Measurements from ENCODE around the gene BRAF.
"Not testable (repeated sequence)": the region's sequence is repeated elsewhere in the genome, so short reads cannot be mapped to it uniquely, and the experiment has no call there.

BRAF gene

DNA sequence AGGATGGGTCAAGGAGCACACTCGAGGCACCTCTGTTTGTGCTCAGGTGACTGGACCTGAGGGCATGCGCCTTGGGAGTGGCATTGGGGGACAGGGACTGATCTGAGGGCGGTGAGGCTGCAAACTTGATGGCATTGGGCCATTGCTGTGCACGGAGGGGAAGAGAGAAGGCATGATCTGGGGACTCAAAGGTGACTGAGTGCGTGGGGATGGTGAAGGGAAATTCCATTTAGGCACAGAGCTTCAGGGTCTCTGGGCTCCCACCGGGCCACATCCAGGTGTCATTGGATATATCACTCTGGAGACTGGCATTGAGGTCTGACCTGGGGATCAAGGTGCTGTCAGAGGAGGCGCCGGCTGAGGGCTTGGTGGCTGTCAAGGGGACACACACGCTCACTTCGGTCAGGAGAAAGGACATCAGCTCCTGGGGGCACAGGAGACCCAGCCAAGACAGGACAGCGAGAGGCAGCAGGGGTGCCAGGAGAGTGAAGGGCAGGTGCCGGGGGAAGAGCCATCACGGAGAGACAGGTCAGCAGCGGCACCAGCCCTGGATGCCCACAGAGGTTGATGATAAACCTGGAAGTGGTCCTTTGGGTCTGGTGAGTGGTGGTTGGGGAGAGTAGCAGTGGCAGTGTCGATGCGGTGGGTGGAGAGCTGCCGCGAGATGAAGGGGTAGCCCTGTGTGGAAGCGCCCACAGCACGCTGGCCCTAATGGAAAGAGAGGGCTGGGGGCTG, 246.5 kb downstream of the BRAF start:
- DNase-seq, result no peak

DNA sequence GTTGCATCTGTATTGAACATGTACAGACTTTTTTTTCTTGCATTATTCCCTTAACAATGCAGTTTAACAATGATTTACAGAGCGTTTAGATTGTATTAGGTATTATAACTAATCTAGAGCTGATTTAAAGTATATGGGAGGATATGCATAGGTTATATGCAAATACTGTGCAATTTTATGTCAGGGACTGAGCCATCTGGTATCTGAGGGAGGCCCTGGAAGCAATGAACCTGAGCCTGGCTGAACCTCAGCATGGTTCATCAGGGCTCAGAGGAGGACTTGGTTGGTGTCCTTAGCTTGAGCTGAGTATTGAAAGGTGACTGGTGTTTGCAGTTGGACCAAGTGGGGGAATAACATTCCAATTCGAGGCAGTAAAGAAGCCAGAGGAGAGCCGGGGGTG, 247.2 kb downstream of the BRAF start:
- no peak for DNase-seq

DNA sequence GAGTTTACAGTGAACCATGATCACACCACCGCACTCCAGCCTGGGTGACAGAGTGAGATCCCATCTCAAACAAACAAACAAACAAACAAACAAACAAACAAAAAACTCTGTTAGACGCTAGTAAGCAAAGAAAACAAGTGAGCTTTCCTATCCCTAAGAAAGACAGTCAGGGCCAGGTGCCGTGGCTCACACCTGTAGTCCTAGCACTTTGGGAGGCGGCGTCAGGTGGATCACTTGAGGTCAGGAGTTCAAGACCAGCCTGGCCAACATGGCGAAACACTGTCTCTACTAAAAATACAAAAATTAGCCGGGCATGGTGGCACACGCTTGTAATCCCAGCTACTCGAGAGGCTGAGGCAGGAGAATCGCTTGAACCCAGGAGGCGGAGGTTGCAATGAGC, 247.8 kb downstream of the BRAF start:
- not testable (repeated sequence) for DNase-seq

DNA sequence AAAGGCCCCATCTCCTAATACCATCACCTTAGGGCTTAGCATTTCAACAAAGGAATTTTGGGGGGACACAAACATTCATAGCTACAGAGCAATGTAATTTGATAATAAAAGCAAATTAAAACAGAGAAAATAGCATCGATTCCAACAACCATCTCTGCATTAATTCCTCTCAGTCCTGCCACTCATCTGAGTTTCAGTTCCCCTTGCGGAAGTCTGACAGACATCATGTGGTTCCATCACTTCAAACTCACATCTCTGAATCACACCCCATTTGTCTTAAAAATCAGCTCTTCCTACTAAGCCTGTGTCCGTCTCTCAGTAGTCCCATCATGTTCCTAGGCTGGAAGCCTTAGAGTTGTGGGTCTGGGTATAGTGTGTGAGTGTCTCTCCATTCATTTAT, 248.4 kb downstream of the BRAF start:
- no peak for DNase-seq

DNA sequence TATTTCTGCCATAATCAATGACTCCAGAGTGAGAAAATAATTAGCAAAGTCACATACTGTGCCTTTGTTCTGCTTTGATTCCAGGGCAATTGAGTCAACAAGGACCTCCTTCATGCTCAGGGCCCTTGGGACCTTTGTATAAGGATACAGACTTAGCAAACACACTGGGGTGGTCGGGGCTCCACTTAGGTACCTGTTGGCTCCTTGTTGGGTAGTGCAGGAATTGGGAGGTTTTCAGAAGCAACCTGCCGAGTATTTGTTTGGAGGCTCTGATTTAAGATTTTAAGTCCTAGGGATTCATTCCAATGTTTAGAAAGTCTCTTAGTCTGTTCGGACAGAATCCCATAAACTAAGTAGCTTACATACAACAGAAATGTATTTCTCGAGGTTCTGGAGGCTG, 249.0 kb downstream of the BRAF start:
- DNase-seq, result no peak

DNA sequence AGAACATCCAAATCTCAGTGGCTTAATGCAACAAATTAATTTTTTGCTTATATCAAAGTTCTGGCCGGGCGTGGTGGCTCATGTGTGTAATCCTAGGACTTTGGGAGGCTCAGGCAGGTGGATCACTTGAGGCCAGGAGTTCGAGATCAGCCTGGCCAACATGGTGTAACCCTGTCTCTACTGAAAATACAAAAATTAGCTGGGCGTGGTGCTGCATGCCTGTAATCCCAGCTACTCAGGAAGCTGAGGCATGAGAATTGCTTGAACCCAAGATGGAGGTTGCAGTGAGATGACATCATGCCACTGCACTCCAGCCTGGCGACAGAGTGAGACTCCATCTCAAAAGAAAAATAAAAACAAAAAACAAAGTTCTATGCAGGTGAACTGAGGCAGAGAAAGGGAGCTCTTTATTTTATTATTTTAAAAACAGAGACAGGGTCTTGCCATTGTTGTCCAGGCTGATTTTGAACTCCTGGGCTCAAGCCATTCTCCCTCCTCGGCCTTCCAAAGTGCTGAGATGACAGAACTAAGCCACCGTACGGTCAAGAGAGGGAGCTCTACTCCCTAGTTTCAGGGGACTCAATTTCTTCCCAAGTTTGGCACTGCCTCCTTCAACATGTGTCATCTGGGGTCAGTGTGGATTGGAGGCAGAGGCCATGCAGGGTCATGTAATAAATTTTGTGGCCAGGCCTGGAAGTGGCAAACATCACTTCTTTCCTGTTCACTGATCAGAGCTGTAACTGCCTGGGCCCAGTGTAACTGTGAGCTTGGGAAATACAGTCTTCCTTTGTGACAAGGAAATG, 249.6 kb downstream of the BRAF start:
- DNase-seq, result no peak

DNA sequence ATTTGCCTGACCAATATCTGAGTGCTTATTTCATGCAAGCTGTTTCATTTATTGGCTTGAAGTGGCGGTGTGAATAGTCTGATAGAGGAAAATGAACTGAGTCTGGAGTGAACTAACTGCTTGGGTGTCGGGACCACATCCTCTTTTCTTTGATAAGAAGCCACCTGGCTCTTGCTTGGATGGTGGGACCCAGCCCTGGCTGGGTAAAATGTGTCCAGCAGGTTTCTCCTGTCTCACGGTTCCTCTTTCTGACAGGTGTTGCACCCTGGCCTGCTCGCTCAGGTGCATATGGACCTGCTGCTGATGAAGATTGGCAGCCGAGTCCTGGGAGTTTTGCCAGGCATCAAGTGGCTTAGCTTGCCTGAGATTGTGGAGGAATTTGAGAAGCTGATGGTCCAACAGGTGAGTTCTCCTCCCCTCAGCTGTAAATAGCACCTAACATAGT, 250.4 kb downstream of the BRAF start:
- DNase-seq, result no peak

DNA sequence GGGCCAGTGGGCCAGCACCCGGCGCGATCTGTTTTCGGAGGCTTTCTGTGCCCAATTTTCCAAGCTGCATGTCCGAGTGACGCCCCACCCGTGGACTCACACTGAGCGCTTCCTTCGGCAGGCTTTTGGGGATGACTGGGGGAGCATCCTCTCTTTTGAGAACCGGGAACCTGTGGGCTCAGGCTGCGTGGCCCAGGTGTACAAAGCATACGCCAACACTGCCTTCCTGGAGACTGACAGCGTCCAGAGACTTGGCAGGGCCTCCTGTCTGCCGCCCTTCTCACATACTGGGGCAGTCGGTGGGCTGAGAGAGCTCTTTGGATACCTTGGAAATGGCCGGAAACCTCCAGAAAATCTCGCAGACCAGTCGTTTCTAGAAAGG, 251.0 kb downstream of the BRAF start:
- DNase-seq, result no peak

DNA sequence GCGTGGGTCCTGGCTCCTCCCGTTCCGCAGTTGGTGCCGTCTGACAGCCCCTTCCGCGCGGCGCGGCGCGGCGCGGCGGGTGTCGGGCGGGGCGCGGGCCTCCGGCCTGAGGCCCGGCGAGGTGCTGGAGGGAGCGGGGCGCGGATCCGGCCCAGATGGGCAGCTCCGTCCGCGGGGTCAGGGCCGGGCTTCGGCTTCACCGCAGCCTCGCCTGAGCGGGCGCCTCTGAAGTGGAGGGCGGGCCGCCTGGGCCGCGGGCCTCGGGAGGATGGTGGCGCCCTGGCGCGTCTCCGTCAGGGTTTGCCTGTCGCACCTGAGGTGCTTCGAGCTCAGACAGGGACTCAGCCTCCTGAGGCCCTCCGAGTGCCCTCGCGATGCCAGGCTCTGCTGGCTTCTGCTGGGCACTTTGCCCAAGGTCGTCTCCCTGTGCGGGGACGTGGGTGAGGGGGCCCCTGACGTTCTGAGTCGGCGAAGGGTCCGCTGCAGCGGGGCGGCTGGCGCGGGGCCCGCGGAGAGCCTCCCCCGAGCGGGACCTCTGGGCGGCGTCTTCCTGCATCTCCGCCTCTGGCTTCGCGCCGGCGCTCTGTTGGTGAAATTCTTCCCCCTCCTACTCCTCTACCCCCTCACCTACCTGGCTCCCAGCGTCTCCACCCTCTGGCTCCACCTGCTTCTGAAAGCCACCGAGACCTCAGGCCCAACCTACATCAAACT, 251.5 kb downstream of the BRAF start:
- peak; percentile 68 for DNase-seq

DNA sequence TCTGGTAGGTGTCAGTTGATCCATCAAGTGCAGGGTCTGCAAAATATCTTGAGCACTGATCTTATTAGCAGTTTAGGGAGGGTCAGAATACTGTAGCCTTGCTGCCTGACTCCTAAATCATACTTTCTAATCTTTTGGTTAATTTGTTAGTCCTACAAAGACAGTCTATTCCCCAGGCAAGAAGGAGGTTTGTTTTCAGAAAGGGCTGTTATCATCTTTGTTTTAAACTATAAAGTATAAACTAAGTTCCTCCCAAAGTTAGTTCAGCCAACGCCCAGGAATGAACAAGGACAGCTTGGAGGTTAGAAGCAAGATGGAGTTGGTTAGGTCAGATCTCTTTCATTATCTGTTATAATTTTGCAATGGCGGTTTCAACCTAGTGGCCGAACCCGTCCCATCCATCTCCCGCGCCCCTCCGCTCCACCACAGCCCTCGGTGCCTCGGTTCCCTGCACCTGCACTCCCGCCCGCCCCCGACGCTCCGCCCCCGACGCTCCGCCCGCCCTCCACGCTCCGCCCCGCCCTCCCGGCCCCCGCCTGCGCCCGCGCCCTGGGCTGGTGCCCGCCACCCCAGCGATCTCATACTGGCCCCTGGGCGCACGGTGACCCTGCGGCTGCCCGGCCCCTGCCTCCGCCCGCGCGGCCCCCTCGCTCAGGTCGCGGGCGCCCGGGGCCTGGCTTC, 252.2 kb downstream of the BRAF start, which contains the start of gene ADCK2:
Gene ADCK2, plus strand, starts transcription at position 564 of the 681 bp plus-strand sequence. CDS start 386 bp downstream, outside the sequence.
- peak; percentile 72 for DNase-seq

DNA sequence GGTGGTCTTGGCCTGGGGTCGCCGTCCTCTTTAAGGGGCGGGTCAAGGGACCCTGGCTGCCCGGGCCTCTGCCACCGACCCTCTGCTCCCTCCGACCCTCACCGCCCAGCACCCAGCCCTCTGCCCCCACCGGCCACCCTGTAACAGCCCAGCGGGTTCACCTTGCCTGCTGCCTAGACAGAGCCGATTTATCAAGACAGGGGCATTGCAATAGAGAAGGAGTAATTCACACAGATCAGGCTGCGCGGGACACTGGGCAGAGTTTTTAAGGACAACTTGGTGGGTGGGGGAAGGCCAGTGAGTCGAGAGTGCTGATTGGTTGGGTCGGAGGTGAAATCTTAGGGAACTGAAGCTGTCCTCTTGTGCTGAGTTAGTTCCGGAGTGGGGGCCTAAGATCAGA, 252.8 kb downstream of the BRAF start:
- DNase-seq, result no peak

DNA sequence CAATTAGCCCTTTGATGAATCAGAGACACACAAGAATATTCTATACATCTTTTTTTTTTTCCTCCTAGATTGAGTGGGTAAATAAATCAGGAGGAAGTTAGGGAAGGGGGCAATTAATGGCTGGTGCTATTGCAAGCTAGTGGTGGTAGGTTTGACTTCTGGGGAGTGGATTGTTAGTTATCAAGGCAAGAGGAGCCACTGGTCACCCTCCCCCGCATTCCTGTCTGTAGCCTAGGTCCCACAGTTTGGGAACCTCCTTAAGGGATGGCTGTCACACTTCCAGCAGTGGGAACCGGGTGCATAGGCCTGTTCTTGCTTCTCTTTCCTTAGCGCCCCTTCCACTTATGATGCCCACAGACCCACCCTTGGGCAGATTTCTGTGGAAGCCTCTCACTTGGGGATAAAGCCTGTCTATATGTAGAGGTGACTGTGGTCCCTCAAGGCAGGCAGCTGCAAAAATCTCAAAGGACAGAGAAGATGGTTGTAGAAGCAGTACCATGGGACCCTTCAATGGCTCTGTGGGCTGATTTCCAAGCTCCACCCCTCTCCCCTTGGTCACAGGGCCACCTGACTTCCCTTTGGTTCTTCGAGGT, 254.3 kb downstream of the BRAF start:
- DNase-seq, result no peak

DNA sequence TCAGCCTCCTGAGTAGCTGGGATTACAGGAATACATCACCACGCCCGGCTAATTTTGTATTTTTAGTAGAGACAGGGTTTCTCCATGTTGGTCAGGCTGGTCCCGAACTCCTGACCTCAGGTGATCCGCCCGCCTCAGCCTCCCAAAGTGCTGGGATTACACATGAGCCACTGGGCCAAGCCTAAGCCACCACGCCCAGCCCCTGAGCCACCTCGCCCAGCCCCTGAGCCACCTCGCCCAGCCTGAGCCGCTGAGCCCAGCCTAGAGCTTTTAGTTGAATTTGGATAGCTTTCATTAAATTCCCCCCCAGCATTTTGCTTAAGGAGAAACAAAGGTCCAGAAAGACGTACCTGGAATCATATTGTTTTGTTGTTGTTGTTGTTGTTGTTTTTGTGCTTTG, 254.9 kb downstream of the BRAF start:
- DNase-seq, result not testable (repeated sequence)

DNA sequence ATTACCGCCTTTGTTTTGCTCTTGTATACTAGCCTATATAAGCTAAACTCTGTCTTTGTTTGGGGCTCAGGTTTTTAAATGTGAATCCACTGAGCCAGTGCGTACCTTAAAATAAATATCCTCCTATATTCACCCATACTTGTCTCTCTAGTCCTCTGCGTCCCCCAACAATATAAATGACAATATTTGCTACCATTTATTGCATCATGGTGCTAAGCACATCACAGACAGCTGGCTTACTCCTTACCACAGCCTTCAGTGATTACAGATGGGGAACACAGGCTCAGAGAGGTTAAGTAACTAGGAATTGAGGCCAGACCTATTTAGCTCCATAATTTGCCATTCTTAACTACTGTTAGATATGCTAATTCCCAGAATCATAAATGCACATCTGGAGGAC, 255.4 kb downstream of the BRAF start:
- no peak for DNase-seq
